NCI-H146 treated with DMSO at 0.1 percent for 48 hours (cell line): ENCODE results near the gene ADPRHL1.
"Not testable (repeated sequence)": the region's sequence is repeated elsewhere in the genome, so short reads cannot be mapped to it uniquely, and the experiment has no call there.

Experiments used
- DNase-seq: peaks from one replicate; lab custom pipeline; 2025; ENCODE audit not compliant: unreplicated experiment; lab: John Stamatoyannopoulos, UW

ADPRHL1 gene

DNA sequence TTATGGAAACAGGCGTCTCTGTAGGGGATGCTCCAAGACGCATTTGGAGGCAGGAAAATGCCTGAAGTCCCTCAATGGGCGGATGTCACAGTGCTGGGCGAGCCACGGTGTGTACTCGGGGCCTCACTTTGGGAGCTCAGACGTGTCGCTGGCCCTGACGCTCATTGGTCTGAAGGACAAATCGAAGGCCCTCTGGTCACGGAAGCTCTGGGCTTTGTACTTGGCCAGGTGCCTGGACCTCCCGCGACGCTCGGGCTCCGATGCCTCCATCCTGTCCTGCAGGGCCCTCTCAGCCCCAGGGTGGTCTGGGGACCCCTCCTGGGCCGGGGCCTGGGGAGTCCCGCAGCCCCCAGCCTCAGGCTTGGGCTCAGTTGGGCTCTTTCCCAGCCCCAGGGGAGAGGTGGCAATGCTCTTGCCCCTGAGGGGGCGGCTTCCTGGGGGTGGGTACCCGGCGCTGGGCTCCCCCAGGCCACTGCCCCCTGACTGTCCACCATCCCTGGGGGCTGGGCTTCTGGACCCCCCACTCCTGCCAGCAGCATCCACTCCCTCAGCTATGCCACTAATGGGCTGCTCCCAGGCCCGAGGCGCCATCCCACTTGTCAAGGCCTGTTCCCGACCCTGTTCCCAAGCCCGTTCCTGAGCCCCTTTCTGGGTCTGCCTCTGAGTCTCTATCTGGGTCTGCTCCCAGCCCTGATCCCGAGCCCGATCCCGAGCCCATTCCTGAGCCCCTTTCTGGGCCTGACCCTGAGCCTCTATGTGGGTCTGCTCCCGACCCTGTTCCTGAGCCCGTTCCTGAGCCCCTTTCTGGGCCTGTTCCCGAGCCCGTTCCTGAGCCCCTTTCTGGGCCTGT is 49.8 kb downstream of the ADPRHL1 start:
- no peak for DNase-seq

DNA sequence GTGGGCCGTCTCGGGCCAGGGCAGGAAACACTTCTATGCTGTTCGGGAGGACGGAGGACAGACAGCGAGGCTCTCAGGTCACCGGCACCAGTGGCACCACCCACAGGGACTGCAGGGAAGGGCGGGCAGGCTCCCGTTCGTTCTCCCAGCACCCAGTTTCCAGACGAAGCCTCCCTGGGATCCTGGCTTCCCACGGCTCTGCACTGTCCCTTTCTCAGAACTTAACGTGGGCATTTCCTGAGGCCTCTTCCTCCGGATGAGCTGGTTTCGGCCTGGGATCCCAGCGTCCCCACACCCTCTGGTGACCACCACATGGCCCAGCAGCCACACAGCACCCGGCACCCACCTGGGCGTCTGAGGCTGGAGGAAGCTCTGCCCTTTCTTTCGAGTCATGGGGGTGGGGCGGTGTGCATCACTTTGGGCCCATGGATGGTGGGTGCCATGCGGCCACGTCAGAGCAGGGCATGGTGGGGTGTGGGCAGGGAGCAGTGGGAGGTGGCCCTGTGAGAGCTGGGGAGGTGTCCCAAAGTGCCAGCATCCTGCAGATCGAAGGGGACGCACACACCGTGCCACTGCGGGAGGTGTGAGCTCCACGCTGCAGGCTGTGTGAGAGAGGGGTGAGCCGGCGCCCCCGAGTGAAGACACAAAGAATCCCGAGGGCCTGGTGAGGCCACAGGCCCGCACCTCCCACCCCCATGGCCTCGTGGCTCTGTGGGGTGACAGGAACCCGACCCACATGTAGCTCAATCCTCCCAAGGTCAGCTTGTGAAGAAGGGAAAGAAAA is 50.6 kb downstream of the ADPRHL1 start:
- no peak for DNase-seq

DNA sequence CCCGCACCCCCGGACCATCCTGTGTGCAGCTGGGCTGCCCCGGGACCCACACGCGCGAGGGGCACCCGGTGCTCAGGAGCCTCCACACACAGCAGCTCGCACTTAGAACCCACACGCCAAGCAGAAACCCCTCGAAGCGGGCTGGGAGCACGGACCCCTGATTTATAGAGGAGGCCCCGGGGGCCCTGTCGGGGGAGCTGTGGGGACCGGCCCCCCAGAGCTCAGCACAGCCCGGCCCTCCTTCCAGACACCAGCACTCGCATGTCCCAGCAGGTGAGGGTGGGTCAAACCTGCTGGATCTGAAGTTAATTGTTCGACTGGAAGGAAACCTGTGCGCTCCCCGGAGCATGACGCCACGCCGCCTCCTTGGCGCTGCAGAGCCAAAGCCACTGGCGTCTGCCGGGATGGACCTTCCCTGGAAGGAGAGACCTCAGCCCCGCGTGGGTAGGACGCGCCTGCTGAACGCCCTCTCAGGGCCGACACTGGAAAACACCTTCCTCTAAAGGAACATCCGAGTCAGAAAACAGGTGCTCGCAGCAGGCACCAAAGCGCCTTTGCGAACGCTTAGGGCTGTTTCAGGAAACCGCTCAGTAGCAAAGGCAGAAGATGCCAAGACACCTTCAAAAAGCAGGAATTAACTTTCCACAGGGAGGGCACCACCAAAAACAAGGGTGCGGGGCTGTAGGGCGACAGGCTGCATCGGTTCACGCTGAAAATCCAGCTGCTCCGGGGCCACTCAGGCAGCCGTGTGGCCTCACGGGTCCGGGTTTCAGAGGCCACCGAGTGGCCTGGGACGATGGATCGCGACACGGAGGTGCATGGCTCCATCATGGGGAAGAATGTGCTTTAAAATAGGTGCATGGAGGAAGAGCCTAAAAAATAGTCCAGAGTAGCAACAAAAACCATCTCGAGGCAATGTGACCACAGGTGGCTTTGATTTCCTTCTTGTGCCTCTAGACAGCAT is 51.6 kb downstream of the ADPRHL1 start:
- DNase-seq = peak; percentile 53

DNA sequence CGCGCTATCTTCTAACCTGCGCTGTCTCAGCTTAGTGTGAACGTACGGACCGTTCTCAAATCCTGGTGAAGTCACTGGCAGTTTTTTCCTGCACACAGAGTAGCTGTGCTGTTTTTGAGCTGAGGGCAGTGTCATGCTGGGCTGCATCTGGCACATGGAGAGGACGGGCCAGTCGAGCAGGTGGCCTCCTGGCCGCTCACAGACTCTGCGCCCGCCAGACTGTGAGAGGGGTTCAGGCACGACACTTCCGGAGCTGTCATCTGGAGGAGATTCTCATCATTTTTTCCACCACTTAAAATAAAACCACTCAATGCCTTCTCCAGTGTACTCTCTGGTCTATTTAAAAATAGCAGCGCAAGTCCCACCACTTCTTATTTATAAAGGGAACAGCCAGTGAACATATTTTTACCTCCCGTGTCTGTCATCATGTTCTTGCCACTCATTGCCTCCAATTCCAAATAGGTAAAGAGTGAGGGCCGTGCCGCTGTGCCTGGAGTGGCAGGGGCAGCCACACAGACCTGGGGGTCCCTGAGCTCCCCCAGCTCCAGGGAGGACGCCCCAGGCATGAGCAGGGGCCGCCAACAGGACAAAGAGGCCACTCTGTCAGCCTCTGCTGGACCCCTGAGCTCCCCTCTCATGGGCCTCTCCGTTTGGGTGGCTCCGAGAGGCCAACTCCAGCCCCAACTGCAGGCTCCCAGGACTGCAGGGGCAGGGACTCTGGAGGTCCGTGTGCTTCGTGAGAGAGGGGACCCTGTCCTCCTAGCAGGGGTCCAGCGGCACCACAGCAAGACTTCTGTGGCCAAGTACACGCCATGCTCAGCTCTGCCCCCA is 52.5 kb downstream of the ADPRHL1 start:
- no peak for DNase-seq

- DNase-seq = no peak
Observed at GRCh38 chr13:113399755-113400149, 53.5 kb downstream of the ADPRHL1 start.

- DNase-seq = no peak
Observed at GRCh38 chr13:113398963-113399754, 54.1 kb downstream of the ADPRHL1 start.

DNA sequence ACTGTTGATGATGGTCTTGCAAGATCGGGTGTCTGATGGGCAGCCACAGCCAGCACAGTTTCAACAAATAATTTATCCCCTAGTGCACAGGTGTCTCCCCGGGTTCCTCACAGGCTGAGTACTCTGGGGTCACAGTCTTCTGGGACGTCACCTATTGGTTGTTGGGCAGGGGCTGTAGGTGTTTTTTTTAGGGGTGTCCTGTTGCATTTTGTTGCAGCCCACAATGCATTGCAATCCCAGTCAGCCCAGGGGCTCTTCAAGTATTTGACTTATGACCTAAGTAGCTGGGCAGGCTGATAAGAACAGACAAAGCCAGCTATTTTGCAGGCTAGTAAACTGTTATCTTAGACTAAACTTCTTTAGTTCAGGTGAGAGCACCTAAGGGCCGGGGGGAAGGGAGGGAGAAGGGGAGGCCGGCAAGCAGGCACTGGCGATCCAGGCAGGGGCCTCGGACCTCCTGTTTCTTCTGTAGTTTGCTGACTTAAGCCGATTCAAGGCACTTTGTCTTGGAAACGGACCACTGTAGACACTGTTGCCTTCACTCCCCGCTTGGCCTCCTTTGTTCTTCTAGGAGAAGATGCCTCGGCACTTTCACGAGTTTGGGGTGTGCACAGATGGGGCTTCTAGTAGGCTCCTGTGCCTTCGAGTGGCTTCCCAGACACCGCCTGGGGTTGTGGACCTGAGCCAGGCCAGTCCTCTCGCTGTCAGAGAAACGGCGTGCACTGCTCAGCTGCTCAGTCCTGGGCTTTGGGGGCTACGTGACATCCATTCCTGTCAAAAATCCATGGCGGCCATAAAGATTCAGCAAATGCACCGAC is 55.5 kb downstream of the ADPRHL1 start:
- DNase-seq = no peak

- DNase-seq = no peak
Observed at GRCh38 chr13:113394339-113394640, 59.0 kb downstream of the ADPRHL1 start.

GRCh38 chr13:113393563-113394338 is 59.5 kb downstream of the ADPRHL1 start:
- peak; percentile 66 for DNase-seq

- no peak for DNase-seq
Observed at GRCh38 chr13:113393226-113393562, 60.1 kb downstream of the ADPRHL1 start.

GRCh38 chr13:113390874-113391497 is 62.3 kb downstream of the ADPRHL1 start:
- no peak for DNase-seq

- not testable (repeated sequence) for DNase-seq
Observed at GRCh38 chr13:113389586-113389985, 63.7 kb downstream of the ADPRHL1 start.

DNA sequence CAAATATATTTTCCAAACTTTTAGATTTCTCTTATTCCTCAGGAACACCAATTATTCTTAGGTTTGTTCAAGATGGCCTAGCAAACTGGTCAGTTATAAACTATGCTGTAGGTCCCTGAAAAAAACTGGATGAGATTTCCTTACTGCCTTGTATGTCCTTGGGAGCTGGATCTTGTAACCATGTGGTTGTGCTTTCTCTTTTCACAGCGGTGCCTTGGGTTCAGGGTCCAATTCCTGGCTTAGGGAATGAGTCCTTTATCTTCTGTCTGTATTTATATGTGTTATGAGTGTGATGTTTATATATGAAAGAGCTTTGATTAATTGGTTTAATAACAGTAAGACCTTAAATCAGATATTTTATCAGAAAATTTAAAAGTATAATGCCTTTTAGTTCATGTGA is 65.9 kb downstream of the ADPRHL1 start:
- DNase-seq = no peak

DNA sequence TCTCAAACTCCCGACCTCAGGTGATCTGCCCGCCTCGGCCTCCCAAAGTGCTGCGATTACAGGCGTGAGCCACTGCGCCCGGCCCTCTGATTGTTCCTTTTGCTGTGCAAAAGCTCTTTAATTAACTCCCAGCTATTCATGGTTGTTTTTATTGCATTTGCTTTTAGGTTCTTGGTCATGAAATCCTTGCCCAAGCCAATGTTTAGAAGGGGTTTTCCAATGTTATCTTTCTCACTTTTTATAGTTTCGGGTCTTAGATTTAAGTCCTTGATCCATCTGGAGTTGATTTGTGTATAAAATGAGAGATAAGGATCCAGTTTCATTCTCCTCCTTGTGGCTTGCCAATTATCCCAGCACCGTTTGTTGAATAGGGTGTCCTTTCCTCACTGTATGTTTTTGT is 70.2 kb downstream of the ADPRHL1 start:
- DNase-seq = peak; percentile 29

DNA sequence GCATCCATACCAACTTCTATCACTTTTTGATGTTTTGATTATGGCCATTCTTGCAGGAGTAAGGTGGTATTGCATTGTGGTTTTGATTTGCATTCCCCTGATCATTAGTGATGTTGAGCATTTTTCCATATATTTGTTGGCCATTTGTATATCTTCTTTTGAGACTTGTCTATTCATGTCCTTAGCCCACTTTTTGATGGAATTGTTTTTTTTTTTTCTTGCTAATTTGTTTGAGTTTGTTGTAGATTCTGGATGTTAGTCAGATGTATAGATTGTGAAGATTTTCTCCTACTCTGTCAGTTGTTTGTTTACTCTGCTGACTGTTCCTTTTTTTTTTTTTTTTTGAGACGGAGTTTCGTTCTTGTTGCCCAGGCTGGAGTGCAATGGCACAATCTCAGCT is 70.7 kb downstream of the ADPRHL1 start:
- not testable (repeated sequence) for DNase-seq

- no peak for DNase-seq
Observed at GRCh38 chr13:113378825-113379224, 74.5 kb downstream of the ADPRHL1 start.

DNA sequence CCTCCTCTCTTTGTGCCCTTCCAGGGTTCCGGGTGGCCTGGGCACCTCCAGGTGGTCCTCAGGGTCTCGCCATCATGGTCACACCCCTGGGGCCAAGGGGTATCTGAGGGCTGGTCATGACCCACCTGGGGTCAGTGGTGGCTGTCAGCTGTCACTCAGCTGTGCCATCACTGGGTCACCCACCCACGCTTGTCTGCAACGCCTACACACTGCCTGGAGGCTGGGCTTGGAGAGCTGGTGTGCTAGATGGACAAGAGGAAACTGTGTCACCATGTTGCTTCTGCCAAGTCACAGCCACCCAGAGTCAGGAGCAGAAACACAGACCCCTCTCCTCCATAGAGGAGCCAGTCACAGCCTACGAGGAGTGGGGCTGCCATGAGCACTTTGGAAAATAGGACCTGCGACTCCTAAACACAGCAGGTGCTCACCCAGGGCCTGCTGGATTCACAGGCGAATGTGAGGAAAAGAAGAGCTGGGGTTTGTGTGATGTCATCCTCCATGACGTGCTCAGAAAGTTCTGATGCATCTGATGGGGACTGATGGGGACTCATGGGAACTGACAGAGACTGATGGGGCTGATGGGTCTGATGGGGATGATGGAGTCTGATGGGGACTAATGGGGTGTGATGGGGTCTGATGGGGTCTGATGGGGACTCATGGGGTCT is 78.6 kb downstream of the ADPRHL1 start:
- no peak for DNase-seq
